Mesodermal cell (in vitro differentiated cells): ENCODE data around the gene XAGE2.

Experiments
- H3K27ac ChIP-seq: 2 replicates; pipeline ENCODE4 v1.7.0; 2013; ENCODE audit warnings: mild to moderate bottlenecking, low read depth, low read length, moderate library complexity; ENCODE audit not compliant: severe bottlenecking
- H3K36me3 ChIP-seq: 2 replicates; pipeline ENCODE4 v1.7.1; 2013; ENCODE audit warnings: mild to moderate bottlenecking, low read length, moderate library complexity; ENCODE audit not compliant: control insufficient read depth, insufficient read depth
- H3K4me1 ChIP-seq: one replicate; pipeline ENCODE4 v1.7.1; 2013; ENCODE audit warnings: mild to moderate bottlenecking, low read length; ENCODE audit not compliant: insufficient read depth, control insufficient read depth, poor library complexity, severe bottlenecking
- H3K4me3 ChIP-seq: 2 replicates; pipeline ENCODE4 v1.7.0; 2013; ENCODE audit warnings: low read length, control low read depth, mild to moderate bottlenecking; ENCODE audit not compliant: insufficient read depth, poor library complexity, severe bottlenecking; ENCODE audit errors: extremely low read depth
- H3K9me3 ChIP-seq: 2 replicates; pipeline ENCODE4 v1.7.1; 2013; ENCODE audit warnings: mild to moderate bottlenecking, low read length, moderate library complexity; ENCODE audit not compliant: control insufficient read depth
- WGBS, 2 experiments: methylation state at CpG; one replicate each; pipeline ENCODE4 v1.1.5; 2013; ENCODE audit warnings: missing lambda C conversion rate in 2 of 2; ENCODE audit not compliant: insufficient coverage in 2 of 2; 5-methylcytosine and 5-hydroxymethylcytosine counted together

Gene XAGE2

DNA sequence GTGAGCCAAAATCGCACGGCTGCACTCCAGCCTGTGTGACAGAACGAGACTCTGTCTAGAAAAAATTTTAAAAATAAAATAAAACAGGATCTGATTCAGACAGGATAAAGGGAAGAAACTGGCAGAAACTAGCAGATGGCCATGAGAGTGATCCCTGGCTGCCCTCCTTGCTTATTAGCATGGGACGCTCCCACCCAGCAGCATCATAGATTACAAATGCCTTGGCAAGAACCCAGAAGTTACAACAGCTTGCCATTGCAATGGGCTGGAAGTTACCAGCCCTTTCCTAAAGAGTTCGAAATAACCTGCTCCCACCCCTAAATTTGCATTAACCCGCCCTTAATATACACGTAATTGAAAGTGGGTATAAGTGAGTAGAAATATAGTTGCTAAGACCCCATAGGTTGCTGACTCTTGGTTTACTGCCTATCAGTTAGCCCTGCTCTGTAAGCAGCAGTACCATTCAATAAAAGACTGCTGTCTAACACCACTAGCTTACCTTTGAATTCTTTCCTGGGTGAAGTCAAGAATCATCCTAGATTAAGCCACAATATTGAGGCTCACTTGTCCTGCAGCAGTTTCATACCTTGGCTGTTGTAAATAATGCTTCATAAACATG lies 9.1 kb upstream of the XAGE2 start:
- WGBS, 2 experiments = no CpG with 5 or more reads among the region's 7 CpGs
- Histone ChIP-seq H3K36me3 (no peaks in the 10 kb centered on the region), H3K27ac (no peak overlapping the region), H3K4me1 (no peaks in the 10 kb centered on the region), H3K4me3 (no peak overlapping the region), H3K9me3 (no peaks in the 10 kb centered on the region)

DNA sequence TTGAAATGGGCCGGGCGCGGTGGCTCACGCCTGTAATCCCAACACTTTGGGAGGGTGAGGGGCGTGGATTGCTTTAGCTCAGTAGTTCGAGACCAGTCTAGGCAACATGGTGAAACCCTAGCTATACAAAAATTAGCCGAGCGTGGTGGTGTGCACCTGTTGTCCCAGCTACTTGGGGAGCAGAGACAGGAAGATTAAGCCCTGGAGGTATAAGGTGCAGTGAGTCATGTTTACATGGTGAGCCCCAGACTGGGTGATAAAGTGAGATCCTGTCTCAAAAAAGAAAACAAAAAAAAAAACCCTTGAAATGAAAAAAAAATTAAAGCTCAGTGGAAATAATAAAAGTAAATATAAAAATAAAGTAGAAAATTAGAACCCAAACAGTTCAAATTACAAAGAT lies 6.9 kb upstream of the XAGE2 start:
- Histone ChIP-seq H3K36me3 (no peaks in the 10 kb centered on the region), H3K9me3 (no peaks in the 10 kb centered on the region), H3K4me3 (no peak overlapping the region), H3K4me1 (no peaks in the 10 kb centered on the region), H3K27ac (no peak overlapping the region)
- 100% methylated on average over 2 of the region's 8 CpGs; no CpG with 5 or more reads in 1 of the 2 experiments for WGBS, 2 experiments

DNA sequence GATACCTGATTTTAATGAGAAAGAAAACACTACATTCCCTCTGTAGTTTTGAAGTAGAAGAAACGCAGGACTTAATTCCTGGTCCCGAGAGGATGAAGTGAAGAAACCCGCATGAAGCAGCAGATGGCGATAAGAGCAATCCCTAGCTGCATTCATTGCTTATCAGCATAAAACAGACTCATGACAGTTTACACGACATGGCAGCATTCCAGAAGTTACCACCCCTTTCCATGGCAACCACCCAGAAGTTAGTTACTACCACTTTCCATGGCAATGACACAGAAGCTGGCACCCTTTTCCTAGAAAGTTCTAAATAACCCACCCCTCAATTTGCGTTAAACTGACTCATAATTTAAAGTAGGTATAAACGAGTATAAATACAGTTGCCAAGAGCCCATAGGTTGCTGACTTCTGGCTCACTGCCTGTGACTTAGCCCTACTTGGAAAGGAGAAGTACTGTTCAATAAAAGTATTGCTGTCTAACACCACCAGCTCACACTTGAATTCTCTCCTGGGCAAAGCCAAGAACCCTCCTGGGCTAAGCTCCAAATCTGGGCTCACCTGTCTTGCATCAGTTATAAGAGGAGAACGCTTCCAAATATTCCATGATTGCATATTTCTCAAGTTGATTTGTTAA lies 5.5 kb upstream of the XAGE2 start:
- H3K9me3 ChIP-seq = no peaks in the 10 kb centered on the region
- H3K4me1 ChIP-seq = no peaks in the 10 kb centered on the region
- H3K27ac ChIP-seq = no peak overlapping the region
- H3K4me3 ChIP-seq = no peak overlapping the region
- H3K36me3 ChIP-seq = no peaks in the 10 kb centered on the region
- 0 to 16% methylated on average over 1 to 2 of the region's 8 CpGs for WGBS, 2 experiments

DNA sequence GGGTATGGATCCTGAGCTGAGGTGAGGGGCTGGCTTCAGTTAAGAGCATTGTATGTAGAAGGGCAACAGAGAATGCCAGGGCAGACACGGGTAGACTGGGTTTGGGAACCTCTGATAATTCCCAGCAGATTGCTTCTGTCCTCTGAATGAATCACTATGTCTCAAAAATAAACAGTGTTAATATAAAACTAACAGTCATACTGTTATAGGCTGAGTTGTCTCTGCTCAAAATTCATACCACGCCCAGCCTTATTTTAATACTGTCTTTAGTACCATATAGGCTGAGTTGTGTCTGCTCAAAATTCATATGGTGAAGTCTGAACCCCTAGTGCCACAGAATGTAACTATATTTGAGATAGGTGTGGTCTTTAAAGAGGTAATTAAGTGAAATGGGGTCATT lies 10.0 kb downstream of the XAGE2 start:
- H3K4me1 ChIP-seq = no peaks in the 10 kb centered on the region

DNA sequence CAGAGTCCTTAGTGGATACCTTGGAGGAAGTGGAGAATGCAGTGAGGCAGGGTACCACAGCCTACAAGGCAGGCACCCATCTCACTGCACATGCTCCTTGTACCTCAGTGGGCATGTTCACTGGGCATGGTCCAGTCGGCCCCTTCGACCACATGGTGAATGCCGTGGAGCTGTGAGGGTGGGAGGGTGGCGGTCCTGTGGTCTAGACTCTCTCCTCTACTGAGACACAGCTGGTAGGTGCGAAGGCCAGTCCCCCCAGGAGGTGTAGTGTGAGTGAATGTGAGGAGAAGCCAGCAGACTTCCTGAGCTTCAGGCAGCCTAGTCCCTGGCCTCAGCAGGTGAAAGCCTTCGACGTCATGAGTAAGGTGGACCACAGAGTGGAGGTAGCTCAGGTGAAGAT lies 12.2 kb downstream of the XAGE2 start:
- Histone ChIP-seq H3K4me3 (no peak overlapping the region), H3K27ac (no peak overlapping the region), H3K4me1 (no peaks in the 10 kb centered on the region), H3K9me3 (no peaks in the 10 kb centered on the region), H3K36me3 (no peaks in the 10 kb centered on the region)
- 96 to 100% methylated on average over 1 to 5 of the region's 7 CpGs for WGBS, 2 experiments

More for the DNA sequence above, 10.0 kb downstream of the XAGE2 start:
- no peak overlapping the region for H3K27ac ChIP-seq
- no peaks in the 10 kb centered on the region for H3K9me3 ChIP-seq
- no CpG with 5 or more reads among the region's 2 CpGs for WGBS, 2 experiments
- H3K4me3 ChIP-seq = no peak overlapping the region
- H3K36me3 ChIP-seq = no peaks in the 10 kb centered on the region

DNA sequence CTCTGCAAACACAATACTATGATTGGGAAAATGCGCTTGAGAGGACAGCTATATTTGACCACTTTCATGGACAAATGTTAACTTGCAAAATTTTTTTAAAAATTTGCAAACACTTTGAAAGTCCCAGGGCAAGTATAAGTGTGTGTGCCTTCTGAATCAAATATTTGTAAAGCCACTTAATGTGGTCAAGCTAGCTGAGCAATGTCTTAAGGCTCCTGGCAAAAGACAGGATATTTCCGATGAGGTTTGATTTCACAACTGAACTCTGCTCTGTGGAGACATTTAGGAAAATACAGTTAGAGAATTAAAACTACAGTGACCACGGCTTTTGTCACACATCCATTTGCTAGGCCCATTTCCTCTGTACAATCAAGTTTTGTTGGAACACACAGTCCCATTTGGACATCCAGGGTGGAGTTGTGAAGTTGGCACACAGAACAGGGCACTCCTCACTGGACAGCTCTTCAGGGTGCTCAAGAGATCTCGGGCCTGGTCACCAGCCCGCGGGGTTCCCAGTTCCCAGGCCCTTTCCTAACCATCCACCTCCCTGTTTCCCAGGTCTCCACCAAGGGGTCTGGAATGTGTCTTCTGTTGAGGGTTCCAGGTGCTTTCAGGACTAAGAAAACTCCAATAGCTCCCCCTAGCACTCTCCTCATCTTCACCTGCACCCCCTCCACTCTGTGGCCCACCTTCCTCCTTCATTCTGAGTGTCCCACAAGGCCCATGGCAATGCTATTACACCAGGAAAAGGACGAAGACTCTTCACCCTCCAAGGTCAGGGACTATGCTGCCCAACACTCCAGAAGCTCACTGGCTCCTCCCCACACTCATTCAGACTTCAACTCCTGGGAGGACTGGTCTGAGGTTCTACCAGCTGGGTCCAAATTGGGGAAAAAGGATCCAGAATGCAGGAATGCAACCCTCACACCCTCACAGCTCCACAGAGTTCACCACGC lies 41.9 kb downstream of the XAGE2 start:
- Histone ChIP-seq H3K4me1 (no peaks in the 10 kb centered on the region), H3K9me3 (no peaks in the 10 kb centered on the region), H3K36me3 (no peaks in the 10 kb centered on the region), H3K4me3 (no peak overlapping the region), H3K27ac (no peak overlapping the region)
- 100% methylated on average over 1 of the region's 8 CpGs; no CpG with 5 or more reads in 1 of the 2 experiments for WGBS, 2 experiments

DNA sequence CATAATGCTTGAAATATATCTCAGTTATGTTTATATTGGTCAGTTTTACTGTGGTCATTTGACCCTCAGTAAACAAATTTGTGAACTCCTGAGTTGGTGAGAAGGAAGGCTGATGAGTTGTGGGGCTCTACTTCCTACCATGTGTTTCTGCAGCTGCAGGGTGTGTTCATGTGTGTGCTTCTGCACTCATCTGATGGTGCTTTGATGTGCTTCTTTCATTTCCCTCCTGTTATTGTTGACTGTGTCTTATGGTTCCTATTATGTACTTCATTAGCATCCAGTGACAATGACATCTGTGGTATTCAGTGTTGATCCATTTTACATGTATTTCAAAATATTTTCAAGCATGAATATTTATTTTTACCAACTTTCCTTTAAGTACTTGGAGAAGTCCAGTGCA lies 46.5 kb downstream of the XAGE2 start:
- H3K36me3 ChIP-seq = no peaks in the 10 kb centered on the region
- no peaks in the 10 kb centered on the region for H3K9me3 ChIP-seq
- no peak overlapping the region for H3K27ac ChIP-seq
- H3K4me3 ChIP-seq = no peak overlapping the region
- H3K4me1 ChIP-seq = no peaks in the 10 kb centered on the region

DNA sequence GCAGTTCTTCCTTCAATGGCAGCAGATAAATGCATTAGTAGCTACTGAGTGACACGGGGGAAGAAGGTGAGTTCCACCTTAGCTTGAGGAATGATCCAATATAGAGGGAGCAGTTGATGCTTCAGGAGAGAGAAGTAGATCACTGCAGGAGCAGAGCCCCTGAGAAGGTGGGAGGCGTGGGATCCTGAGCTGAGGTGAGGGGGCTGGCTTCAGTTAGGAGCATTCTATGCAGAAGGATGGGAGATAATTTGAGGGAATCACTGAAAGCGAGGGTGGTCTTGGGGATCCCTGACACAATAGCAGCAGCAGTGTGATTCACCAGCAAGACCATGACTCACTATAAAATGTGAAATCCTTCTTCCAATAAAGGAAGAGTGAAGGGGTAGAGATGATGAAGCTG lies 48.0 kb downstream of the XAGE2 start:
- Histone ChIP-seq H3K27ac (no peak overlapping the region), H3K36me3 (no peaks in the 10 kb centered on the region), H3K4me1 (no peaks in the 10 kb centered on the region), H3K9me3 (no peaks in the 10 kb centered on the region), H3K4me3 (no peak overlapping the region)
- WGBS, 2 experiments = 43% methylated on average over 1 of the region's 3 CpGs; no CpG with 5 or more reads in 1 of the 2 experiments

DNA sequence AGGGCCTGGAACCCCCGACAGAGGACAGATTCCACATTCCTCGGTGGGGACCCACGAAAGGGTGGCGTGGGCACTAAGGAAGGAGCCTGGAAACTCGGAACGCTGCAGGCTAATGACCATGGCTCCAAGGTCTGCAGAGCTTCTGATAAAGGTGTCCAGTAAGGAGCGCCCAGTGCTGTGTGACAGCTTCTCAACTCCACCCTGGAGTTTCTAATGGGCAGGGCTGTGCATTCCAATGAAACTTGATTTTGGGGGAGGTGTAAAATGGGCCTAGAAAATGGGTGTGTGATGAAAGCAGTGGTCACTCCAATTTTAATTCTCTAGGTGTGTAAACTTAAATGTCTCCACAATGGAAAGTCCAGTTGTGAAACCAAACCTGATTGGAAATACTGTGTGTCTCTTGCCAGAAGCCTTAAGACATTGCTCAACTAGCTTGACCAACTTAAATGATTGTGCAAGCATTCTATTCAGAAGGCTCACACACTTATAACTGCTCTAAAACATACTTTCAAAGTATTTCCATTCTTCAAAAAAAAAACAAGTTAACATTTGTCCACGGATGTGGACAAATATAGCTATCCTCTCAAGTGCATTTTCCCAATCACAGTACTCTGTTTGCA lies 52.1 kb downstream of the XAGE2 start:
- H3K4me1 ChIP-seq = peaks cover 4% of the 10 kb centered on the region
- no peak overlapping the region for H3K4me3 ChIP-seq
- no peaks in the 10 kb centered on the region for H3K9me3 ChIP-seq
- H3K36me3 ChIP-seq = no peaks in the 10 kb centered on the region
- 85 to 89% methylated on average over 3 to 5 of the region's 8 CpGs for WGBS, 2 experiments
- H3K27ac ChIP-seq = no peak overlapping the region

DNA sequence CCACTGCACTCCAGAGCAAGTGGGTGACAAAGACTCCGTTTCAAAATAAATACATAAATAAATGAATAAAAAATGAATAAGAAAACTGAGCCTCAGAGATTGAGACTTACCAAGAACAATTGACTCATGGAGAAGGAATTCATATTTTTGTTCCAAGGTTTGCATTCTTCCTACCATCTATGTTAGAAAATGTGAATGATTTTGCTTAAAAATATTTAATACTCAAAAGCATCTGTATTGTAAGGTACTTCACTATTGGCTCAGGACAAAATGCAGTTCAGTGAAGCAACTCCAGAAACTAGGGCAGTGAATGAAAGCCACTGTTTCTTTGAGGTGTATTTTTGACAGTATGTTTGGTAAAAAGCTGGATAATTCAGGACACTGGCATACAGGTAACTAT lies 54.1 kb downstream of the XAGE2 start:
- H3K4me3 ChIP-seq = no peak overlapping the region
- H3K36me3 ChIP-seq = no peaks in the 10 kb centered on the region
- peaks cover 4% of the 10 kb centered on the region for H3K4me1 ChIP-seq
- H3K9me3 ChIP-seq = no peaks in the 10 kb centered on the region
- H3K27ac ChIP-seq = no peak overlapping the region
- WGBS, 2 experiments = no CpG with 5 or more reads among the region's 1 CpG
